ENCODE measurements around the gene EMP1.
"Not testable (repeated sequence)": the region's sequence is repeated elsewhere in the genome, so short reads cannot be mapped to it uniquely, and the experiment has no call there.

The EMP1 gene

DNA sequence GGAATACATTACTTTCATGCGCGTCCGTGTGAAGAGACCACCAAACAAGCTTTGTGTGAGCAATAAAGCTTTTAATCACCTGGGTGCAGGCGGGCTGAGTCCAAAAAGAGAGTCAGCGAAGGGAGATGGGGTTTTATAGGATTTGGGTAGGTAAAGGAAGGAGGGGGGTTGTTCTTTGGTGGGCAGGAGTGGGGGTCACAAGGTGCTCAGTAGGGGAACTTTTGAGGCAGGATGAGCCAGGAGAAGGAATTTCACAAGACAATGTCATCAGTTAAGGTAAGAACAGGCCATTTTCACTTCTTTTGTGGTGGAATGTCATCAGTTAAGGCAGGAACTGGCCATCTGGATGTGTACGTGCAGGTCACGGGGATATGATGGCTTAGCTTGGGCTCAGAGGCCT is 63.1 kb downstream of the EMP1 start:
- not testable (repeated sequence) for DNase-seq

- not testable (repeated sequence) for DNase-seq
Observed at GRCh38 chr12:13267826-13268225, 71.3 kb downstream of the EMP1 start.

DNA sequence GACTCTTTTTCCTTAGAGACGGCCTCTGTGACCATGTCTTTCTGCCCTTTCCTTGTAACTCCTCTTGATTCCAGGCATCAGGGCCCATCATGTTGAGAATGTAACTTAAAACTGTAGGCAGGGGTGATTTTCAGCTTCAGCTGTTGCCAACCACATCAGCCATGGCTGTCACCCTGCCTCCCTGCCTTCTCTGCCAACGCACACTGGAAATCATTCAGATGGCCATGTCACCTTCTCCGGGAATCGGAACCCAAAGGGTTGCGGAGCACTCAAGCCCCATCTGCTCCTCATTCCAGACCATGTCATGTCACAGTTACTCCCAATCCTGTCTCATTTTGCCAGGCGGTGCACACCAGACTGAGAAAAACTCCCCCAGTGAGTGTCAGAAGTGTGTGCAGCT is 72.1 kb downstream of the EMP1 start:
- DNase-seq, result no peak
